ENCODE results near the gene USP36.

The USP36 gene

DNA sequence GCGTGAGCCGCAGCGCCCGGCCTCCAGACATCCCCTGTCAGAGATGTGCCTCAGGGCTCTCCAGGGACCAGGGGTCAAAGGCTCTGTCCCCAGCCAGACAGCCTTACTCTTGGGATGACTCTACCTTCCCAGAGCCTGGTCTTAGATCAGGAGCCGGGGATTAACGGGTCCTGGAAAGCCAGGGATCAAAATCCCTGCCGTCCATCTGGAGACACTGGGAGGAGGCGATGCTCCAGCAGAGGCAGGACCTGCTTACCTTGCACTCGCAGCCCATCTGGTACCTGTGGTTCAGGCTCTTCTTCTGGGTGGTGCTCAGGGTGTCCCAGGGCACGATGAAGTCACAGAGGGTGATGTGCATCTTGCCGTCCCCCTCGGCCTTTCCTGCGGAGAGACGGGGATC is 16.7 kb upstream of the USP36 start:
- TF ChIP-seq, protein P1, sequence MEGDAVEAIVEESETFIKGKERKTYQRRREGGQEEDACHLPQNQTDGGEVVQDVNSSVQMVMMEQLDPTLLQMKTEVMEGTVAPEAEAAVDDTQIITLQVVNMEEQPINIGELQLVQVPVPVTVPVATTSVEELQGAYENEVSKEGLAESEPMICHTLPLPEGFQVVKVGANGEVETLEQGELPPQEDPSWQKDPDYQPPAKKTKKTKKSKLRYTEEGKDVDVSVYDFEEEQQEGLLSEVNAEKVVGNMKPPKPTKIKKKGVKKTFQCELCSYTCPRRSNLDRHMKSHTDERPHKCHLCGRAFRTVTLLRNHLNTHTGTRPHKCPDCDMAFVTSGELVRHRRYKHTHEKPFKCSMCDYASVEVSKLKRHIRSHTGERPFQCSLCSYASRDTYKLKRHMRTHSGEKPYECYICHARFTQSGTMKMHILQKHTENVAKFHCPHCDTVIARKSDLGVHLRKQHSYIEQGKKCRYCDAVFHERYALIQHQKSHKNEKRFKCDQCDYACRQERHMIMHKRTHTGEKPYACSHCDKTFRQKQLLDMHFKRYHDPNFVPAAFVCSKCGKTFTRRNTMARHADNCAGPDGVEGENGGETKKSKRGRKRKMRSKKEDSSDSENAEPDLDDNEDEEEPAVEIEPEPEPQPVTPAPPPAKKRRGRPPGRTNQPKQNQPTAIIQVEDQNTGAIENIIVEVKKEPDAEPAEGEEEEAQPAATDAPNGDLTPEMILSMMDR (IDR thresholded peaks at IDR 0.05; ENCODE audit: insufficient read depth, missing control alignments): no peak
- DNase-seq (ENCODE audit: insufficient read length, low spot score) (peak; percentile 85), FAIRE-seq (peak; percentile 21)

DNA sequence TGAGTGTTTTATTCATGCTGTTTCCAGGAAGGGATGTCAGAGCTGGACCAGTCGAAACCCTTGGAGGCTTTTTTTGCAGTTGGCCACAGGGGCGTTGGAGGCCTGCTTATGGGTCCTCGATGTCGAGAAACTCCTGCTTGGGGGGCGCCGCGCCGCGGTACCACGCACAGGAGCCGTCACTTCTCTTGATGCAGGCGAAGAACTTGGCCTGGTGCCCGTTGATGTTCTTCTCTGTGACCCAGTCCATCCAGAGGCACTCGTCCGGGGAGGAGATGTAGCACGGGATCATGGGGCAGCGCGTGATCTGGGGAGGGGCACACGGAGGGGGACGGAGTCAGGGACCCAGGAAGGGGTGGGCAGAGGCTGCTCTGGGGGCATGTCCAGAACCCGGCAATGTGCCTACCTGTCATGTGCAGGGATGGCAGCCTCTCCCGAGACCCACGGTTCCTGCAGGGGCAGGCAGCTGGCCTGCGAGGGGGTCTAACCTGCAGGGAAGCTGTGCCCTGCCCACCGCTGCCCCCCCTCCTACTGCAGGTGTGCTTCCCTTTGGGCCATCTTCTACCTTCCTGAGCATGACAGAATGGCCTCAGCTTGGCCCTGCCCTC is 15.0 kb upstream of the USP36 start:
- no peak for FAIRE-seq
- TF ChIP-seq, protein P1 (IDR thresholded peaks at IDR 0.05; ENCODE audit: insufficient read depth, missing control alignments): no peak
- no peak for DNase-seq (ENCODE audit: insufficient read length, low spot score)

DNA sequence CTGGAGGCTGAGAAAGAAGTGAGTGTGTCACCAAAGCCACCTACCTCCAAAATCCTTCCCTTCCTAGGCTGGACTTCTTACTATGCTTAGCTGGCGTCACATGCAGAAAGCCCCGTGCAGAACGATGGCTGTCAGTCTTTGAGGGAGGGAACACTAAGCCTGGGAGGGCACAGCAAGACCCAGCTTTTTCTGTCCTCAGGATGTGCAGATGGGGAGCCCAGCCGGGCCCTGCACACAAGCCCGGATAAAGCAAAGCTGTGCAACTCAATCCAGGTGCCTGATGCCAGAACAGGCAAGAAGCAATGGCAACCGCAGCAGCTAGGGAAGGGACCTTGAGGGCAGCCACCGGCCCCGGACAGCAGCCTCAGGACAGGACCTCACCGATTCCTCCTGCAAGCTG is 13.9 kb upstream of the USP36 start:
- TF ChIP-seq, protein P1 (IDR thresholded peaks at IDR 0.05; ENCODE audit: insufficient read depth, missing control alignments): no peak
- FAIRE-seq: no peak
- no peak for DNase-seq (ENCODE audit: insufficient read length, low spot score)

DNA sequence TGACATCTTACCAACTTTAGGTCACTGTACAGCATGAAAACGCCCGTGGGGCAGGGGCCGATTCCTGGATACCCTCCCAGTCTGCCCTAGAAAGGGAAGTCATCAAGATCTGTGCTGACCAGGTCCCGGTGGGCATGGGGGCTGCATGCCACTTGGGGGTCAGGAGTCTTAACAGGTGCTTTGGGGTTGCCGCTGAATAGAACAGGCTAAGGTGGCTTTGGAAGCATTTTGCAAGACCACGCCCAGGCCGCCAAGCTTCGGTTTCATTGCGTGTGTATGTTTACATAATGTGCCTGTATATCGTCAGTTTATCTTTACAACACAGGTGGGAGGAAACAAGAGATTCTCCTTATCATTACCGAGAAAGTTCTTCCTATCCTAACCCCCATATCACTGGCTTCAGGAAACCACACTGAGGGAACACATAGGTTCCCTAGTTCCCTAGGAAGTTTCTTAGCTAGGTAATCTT is 13.3 kb upstream of the USP36 start:
- DNase-seq (ENCODE audit: insufficient read length, low spot score) (no peak), FAIRE-seq (no peak)
- TF ChIP-seq, protein P1 (IDR thresholded peaks at IDR 0.05; ENCODE audit: insufficient read depth, missing control alignments): no peak

DNA sequence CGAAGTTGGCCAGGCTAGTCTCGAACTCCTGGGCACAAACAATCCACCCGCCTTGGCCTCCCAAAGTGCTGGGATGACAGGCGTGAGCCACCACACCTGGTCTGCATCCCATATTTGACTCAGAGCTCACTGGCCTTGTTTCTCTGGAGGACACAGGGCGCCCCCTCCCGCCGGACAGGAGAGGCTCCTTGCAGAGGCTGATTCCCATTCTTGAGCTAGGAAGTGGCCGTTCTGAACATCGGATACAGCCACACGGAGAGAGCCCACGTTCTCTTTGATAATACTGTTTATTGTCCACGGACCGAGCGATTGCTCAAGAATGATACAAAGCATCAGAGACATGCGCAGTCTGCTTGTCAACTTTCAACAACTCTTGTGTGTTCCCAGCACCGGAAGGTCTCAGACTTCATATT is 12.1 kb upstream of the USP36 start:
- DNase-seq (ENCODE audit: insufficient read length, low spot score): no peak
- FAIRE-seq: no peak
- TF ChIP-seq, protein P1 (IDR thresholded peaks at IDR 0.05; ENCODE audit: insufficient read depth, missing control alignments): peak; percentile 25

DNA sequence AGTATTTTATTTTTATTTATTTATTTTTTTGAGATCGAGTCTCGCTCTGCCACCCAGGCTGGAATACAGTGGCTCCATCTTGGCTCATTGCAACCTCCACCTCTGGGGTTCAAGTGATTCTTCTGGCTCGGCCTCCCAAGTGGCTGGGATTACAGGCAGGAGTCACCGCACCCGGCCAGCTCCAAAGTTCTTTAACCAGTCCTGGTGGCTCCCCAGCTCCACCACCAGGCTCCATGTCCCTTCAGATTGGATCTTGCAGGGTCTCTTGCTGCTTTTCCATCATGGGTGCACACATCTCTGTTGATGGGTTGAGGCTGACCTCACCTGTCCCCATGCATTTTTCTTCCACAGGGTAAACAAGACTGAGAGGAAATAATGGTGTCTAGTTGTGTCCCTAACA is 8.4 kb upstream of the USP36 start:
- FAIRE-seq: no peak
- TF ChIP-seq, protein P1 (IDR thresholded peaks at IDR 0.05; ENCODE audit: insufficient read depth, missing control alignments): no peak
- DNase-seq (ENCODE audit: insufficient read length, low spot score): no peak

DNA sequence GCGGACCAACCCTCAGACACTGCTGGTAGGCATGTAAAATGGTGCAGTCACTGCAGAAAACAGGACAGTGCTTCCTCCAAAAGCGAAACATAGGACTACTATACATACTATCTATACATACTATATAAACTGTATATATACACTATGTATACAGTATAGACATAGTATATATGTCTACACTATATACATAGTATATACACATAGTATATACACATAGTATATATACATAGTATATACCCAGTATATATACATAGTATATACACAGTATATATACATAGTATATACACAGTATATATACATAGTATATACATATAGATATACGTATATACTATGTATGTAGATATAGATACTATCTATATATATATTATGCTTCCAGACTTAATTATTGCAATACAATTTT is 6.4 kb upstream of the USP36 start:
- TF ChIP-seq, protein P1 (IDR thresholded peaks at IDR 0.05; ENCODE audit: insufficient read depth, missing control alignments): no peak
- DNase-seq (ENCODE audit: insufficient read length, low spot score) (no peak), FAIRE-seq (no peak)

All from D721Med (cell line).